Neural cell (in vitro differentiated cells): ENCODE results near the gene LTBP1. TPM values are rescaled to one million over a fixed set of nuclear protein-coding genes. Genes with fewer than 3 reads are reported as not detected.
"Not testable (repeated sequence)": the region's sequence is repeated elsewhere in the genome, so short reads cannot be mapped to it uniquely, and the experiment has no call there.

Source experiments
- H2AFZ ChIP-seq: fragments of 200-600, 300-800 bp; sonication (generic), shearing (Covaris generic); 2 replicates; pipeline ENCODE4 v1.6.0; 2014; ENCODE audit warnings: low read depth, mild to moderate bottlenecking, antibody characterized with exemption, low read length, moderate library complexity
- H3F3A ChIP-seq: fragments of 200-600 bp; shearing (Covaris generic); 2 replicates; pipeline ENCODE4 v1.6.1; 2016; ENCODE audit warnings: mild to moderate bottlenecking, moderate library complexity, mixed read lengths, antibody characterized with exemption, low read length; ENCODE audit not compliant: insufficient read depth, poor library complexity, severe bottlenecking
- H3K27ac ChIP-seq: fragments of 200-600, 300-800 bp; sonication (generic), shearing (Covaris generic); 2 replicates; pipeline ENCODE4 v1.5.1; 2014; ENCODE audit warnings: mild to moderate bottlenecking, low read length, moderate library complexity
- H3K27me3 ChIP-seq: fragments of 300-800, 200-600 bp; sonication (generic), shearing (Covaris generic); 2 replicates; pipeline ENCODE4 v1.6.0; 2014; ENCODE audit warnings: mild to moderate bottlenecking, low read depth, low read length, moderate library complexity; ENCODE audit not compliant: insufficient read depth
- H3K36me3 ChIP-seq: fragments of 300-800, 200-600 bp; sonication (generic), shearing (Covaris generic); 2 replicates; pipeline ENCODE4 v1.5.1; 2014; ENCODE audit warnings: mild to moderate bottlenecking, antibody characterized with exemption, low read length, moderate library complexity; ENCODE audit not compliant: insufficient read depth
- H3K4me2 ChIP-seq: fragments of 300-800, 200-600 bp; sonication (generic), shearing (Covaris generic); 2 replicates; pipeline ENCODE4 v1.6.0; 2014; ENCODE audit warnings: mild to moderate bottlenecking, low read length
- H3K4me3 ChIP-seq: fragments of 300-800, 200-600 bp; sonication (generic), shearing (Covaris generic); 2 replicates; pipeline ENCODE4 v1.5.1; 2014; ENCODE audit warnings: mild to moderate bottlenecking, low read length, moderate library complexity
- H3K79me2 ChIP-seq: fragments of 200-600 bp; shearing (Covaris generic); replicated peaks from 2 replicates; pipeline ENCODE4 v1.6.0; 2014; ENCODE audit warnings: mild to moderate bottlenecking, low read length, moderate library complexity; ENCODE audit not compliant: insufficient read depth
- H3K9ac ChIP-seq: fragments of 300-800, 200-600 bp; sonication (generic), shearing (Covaris generic); 2 replicates; pipeline ENCODE4 v1.6.1; 2016; ENCODE audit warnings: mild to moderate bottlenecking, low read length, mixed read lengths
- H3K9me2 ChIP-seq: fragments of 200-600 bp; shearing (Covaris generic); 2 replicates; pipeline ENCODE4 v1.6.1; 2016; ENCODE audit warnings: mild to moderate bottlenecking, low read length, mixed read lengths; ENCODE audit not compliant: insufficient read depth
- H3K9me3 ChIP-seq: fragments of 200-600, 300-800 bp; sonication (generic), shearing (Covaris generic); 2 replicates; pipeline ENCODE4 v1.6.1; 2016; ENCODE audit warnings: mild to moderate bottlenecking, mixed run types, low read length, moderate library complexity, mixed read lengths
- H4K20me1 ChIP-seq: fragments of 200-600 bp; shearing (Covaris generic); 2 replicates; pipeline ENCODE4 v1.6.1; 2016; ENCODE audit warnings: mild to moderate bottlenecking, mixed run types; ENCODE audit not compliant: insufficient read depth
- CTCF ChIP-seq: fragments of 450-650 bp; IDR thresholded peaks from 2 replicates; pipeline ENCODE4 v1.5.1; 2014; ENCODE audit warnings: antibody characterized with exemption, mild to moderate bottlenecking, moderate library complexity; ENCODE audit not compliant: poor library complexity, severe bottlenecking
- EP300 ChIP-seq: fragments of 450-650 bp; conservative IDR thresholded peaks from 2 replicates; pipeline ENCODE4 v1.6.1; 2014; ENCODE audit warnings: antibody characterized with exemption, mild to moderate bottlenecking, moderate library complexity; ENCODE audit not compliant: poor library complexity, severe bottlenecking
- EZH2 ChIP-seq: fragments of 200-600, 300-800 bp; shearing (Covaris generic), sonication (generic); IDR thresholded peaks from 2 replicates; pipeline ENCODE4 v1.6.1; 2014; ENCODE audit warnings: antibody characterized with exemption, low read length, borderline replicate concordance, mild to moderate bottlenecking; ENCODE audit not compliant: insufficient read depth, poor library complexity, severe bottlenecking
- MXI1 ChIP-seq: fragments of 450-650 bp; conservative IDR thresholded peaks from 2 replicates; pipeline ENCODE4 v1.6.1; 2014; ENCODE audit warnings: antibody characterized with exemption, mild to moderate bottlenecking; ENCODE audit not compliant: poor library complexity, severe bottlenecking
- POLR2AphosphoS5 ChIP-seq: IDR thresholded peaks from 2 replicates; pipeline ENCODE4 v1.6.1; 2012
- RAD21 ChIP-seq: fragments of 450-650 bp; conservative IDR thresholded peaks from 2 replicates; pipeline ENCODE4 v1.6.1; 2014; ENCODE audit warnings: antibody characterized with exemption, mild to moderate bottlenecking, moderate library complexity
- REST ChIP-seq: IDR thresholded peaks from 2 replicates; pipeline ENCODE4 v1.6.1; 2012; ENCODE audit warnings: borderline replicate concordance
- SMC3 ChIP-seq: fragments of 450-650 bp; conservative IDR thresholded peaks from 2 replicates; pipeline ENCODE4 v1.6.1; 2014; ENCODE audit warnings: antibody characterized with exemption, mild to moderate bottlenecking, moderate library complexity; ENCODE audit not compliant: poor library complexity
- TAF1 ChIP-seq: IDR thresholded peaks from 2 replicates; pipeline ENCODE4 v1.6.1; 2012; ENCODE audit warnings: low read depth
- polyA plus RNA-seq: library from polyadenylated mRNA; depleted of rRNA; stranded (reverse); fragments of >200 nt; gene quantifications from 2 replicates; pipeline ENCODE4 v1.2.3, GENCODE V29; 2014

The LTBP1 gene
- polyA plus RNA-seq, 1 donor from 2014 or later, result 1.8 TPM

- TF ChIP-seq MXI1, result no peak
- TF ChIP-seq RAD21, result no peak
- TF ChIP-seq TAF1, result no peak
- no peak for TF ChIP-seq EP300
- no peak for TF ChIP-seq SMC3
- TF ChIP-seq EZH2, result no peak
- no peak for TF ChIP-seq REST
- no peak for TF ChIP-seq CTCF
- TF ChIP-seq POLR2AphosphoS5, result no peak
- no peak overlapping the region for H3K4me2 ChIP-seq
- no peaks in the 10 kb centered on the region for H3K36me3 ChIP-seq
- no peak overlapping the region for H3K4me3 ChIP-seq
- H3K9ac ChIP-seq, result no peak overlapping the region
- H4K20me1 ChIP-seq, result no peaks in the 10 kb centered on the region
- no peak overlapping the region for H2AFZ ChIP-seq
- H3K27ac ChIP-seq, result no peak overlapping the region
- H3K9me2 ChIP-seq, result no peaks in the 10 kb centered on the region
- no peaks in the 10 kb centered on the region for H3K27me3 ChIP-seq
- H3F3A ChIP-seq, result no peaks in the 10 kb centered on the region
- no peaks in the 10 kb centered on the region for H3K9me3 ChIP-seq
- no peaks in the 10 kb centered on the region for H3K79me2 ChIP-seq
These were observed 284.1 kb downstream of the LTBP1 start for GRCh38 chr2:33230842-33231241.

GRCh38 chr2:33235559-33235958, 288.8 kb downstream of the LTBP1 start:
- not testable (repeated sequence) for H3K4me2 ChIP-seq, H3K79me2 ChIP-seq, H4K20me1 ChIP-seq

More at GRCh38 chr2:33235559-33235958, 288.8 kb downstream of the LTBP1 start:
- H3K9ac ChIP-seq, H3K27ac ChIP-seq, H3K9me3 ChIP-seq, H3F3A ChIP-seq, H3K9me2 ChIP-seq, H3K4me3 ChIP-seq, H3K27me3 ChIP-seq, H3K36me3 ChIP-seq, H2AFZ ChIP-seq: not testable (repeated sequence)
